GM18507 (cell line): ENCODE results near the gene HMG20A.

Experiments used
- DNase-seq: peaks from one replicate; pipeline ENCODE4 v3.0.0; 2011; ENCODE audit warnings: low read depth; ENCODE audit not compliant: insufficient read length; ENCODE audit errors: extremely low spot score
- FAIRE-seq: peaks from 2 replicates; lab custom pipeline; 2011; peaks lifted over from hg19 to GRCh38; lab: Jason Lieb, UNC

HMG20A gene

GRCh38 chr15:77421370-77421700, 647 bp downstream of the HMG20A start:
- FAIRE-seq (no peak), DNase-seq (no peak)

GRCh38 chr15:77425104-77425503, 4.4 kb downstream of the HMG20A start:
- DNase-seq = no peak
- FAIRE-seq = no peak

GRCh38 chr15:77426377-77426776, 5.7 kb downstream of the HMG20A start:
- DNase-seq = no peak
- FAIRE-seq = no peak

- DNase-seq (no peak), FAIRE-seq (peak; percentile 65)
These were observed 6.2 kb downstream of the HMG20A start for GRCh38 chr15:77426871-77427270.

- FAIRE-seq (peak; percentile 44), DNase-seq (no peak)
These were observed 9.5 kb downstream of the HMG20A start for GRCh38 chr15:77430213-77430612.

- FAIRE-seq (no peak), DNase-seq (no peak)
These were observed 10.0 kb downstream of the HMG20A start for GRCh38 chr15:77430652-77431051.

GRCh38 chr15:77436822-77437221, 16.1 kb downstream of the HMG20A start:
- DNase-seq (no peak), FAIRE-seq (peak; percentile 73)

- DNase-seq (no peak), FAIRE-seq (no peak)
These were observed 16.6 kb downstream of the HMG20A start for GRCh38 chr15:77437264-77437663.

GRCh38 chr15:77440378-77440999, 19.8 kb downstream of the HMG20A start:
- FAIRE-seq (peak; percentile 89), DNase-seq (no peak)

- FAIRE-seq (no peak), DNase-seq (no peak)
These were observed 26.2 kb downstream of the HMG20A start for GRCh38 chr15:77446840-77447390.

- DNase-seq (no peak), FAIRE-seq (no peak)
These were observed 33.6 kb downstream of the HMG20A start for GRCh38 chr15:77454265-77454664.

- DNase-seq (no peak), FAIRE-seq (no peak)
These were observed 34.3 kb downstream of the HMG20A start for GRCh38 chr15:77454951-77455350.

GRCh38 chr15:77455696-77456321, 35.1 kb downstream of the HMG20A start:
- no peak for DNase-seq
- FAIRE-seq = no peak

GRCh38 chr15:77456746-77457145, 36.1 kb downstream of the HMG20A start:
- no peak for DNase-seq
- no peak for FAIRE-seq

- FAIRE-seq (peak; percentile 9), DNase-seq (no peak)
These were observed 36.7 kb downstream of the HMG20A start for GRCh38 chr15:77457191-77457904.

GRCh38 chr15:77457905-77458265, 37.2 kb downstream of the HMG20A start:
- FAIRE-seq (no peak), DNase-seq (no peak)

- no peak for DNase-seq
- FAIRE-seq = no peak
These were observed 38.3 kb downstream of the HMG20A start for GRCh38 chr15:77459031-77459430.

- DNase-seq = no peak
These were observed 40.8 kb downstream of the HMG20A start for GRCh38 chr15:77461486-77461885.

GRCh38 chr15:77464129-77464865, 43.6 kb downstream of the HMG20A start:
- FAIRE-seq (no peak), DNase-seq (no peak)

More at GRCh38 chr15:77461486-77461885, 40.8 kb downstream of the HMG20A start:
- FAIRE-seq = no peak

GRCh38 chr15:77466521-77466920, 45.8 kb downstream of the HMG20A start:
- DNase-seq (no peak), FAIRE-seq (no peak)
